Coronary artery (tissue), 2 donors: ENCODE data around the gene PRPF18.

ENCODE experiments used
- DNase-seq: peaks from one replicate; pipeline ENCODE4 v3.0.0-alpha.2; 2017; ENCODE audit warnings: low spot score
- H3K27ac ChIP-seq, 2 donors: fragments of 200-600 bp; sonication (generic); one replicate each; pipeline ENCODE4 v1.5.1; 2016 to 2019
- H3K4me3 ChIP-seq: fragments of 200-600 bp; sonication (generic); 2 replicates; pipeline ENCODE4 v1.5.1; 2016; ENCODE audit warnings: mild to moderate bottlenecking, moderate library complexity
- CTCF ChIP-seq: fragments of 200-600 bp; sonication (generic); IDR thresholded peaks from one replicate; pipeline ENCODE4 v1.5.1; 2019; ENCODE audit warnings: antibody characterized with exemption

The PRPF18 gene

GRCh38 chr10:13668126-13668525, 81.4 kb downstream of the PRPF18 start:
- no peak for DNase-seq
- no peak for TF ChIP-seq CTCF
- no peak overlapping the region for H3K4me3 ChIP-seq
- H3K27ac ChIP-seq: no peak overlapping the region

- TF ChIP-seq CTCF: no peak
- H3K4me3 ChIP-seq: no peak overlapping the region
- no peak overlapping the region for H3K27ac ChIP-seq
- no peak for DNase-seq
Observed at GRCh38 chr10:13669182-13669855, 82.6 kb downstream of the PRPF18 start.

GRCh38 chr10:13669901-13670300, 83.1 kb downstream of the PRPF18 start:
- no peak for DNase-seq

GRCh38 chr10:13670311-13670710, 83.5 kb downstream of the PRPF18 start:
- no peak for DNase-seq
- Histone ChIP-seq H3K27ac (no peak overlapping the region), H3K4me3 (no peak overlapping the region)
- no peak for TF ChIP-seq CTCF

More at GRCh38 chr10:13669901-13670300, 83.1 kb downstream of the PRPF18 start:
- Histone ChIP-seq H3K27ac (no peak overlapping the region), H3K4me3 (no peak overlapping the region)
- no peak for TF ChIP-seq CTCF

GRCh38 chr10:13671904-13672303, 85.1 kb downstream of the PRPF18 start:
- TF ChIP-seq CTCF: no peak
- DNase-seq: no peak
- Histone ChIP-seq H3K4me3 (no peak overlapping the region), H3K27ac (no peak overlapping the region)

GRCh38 chr10:13672548-13672947, 85.8 kb downstream of the PRPF18 start:
- no peak for DNase-seq
- no peak for TF ChIP-seq CTCF
- Histone ChIP-seq H3K27ac (no peak overlapping the region), H3K4me3 (no peak overlapping the region)

- H3K27ac ChIP-seq: no peak overlapping the region
- TF ChIP-seq CTCF: no peak
- DNase-seq: no peak
- no peak overlapping the region for H3K4me3 ChIP-seq
Observed at GRCh38 chr10:13673156-13673555, 86.4 kb downstream of the PRPF18 start.
